MCF 10A (cell line): ENCODE results near the gene MNX1. TPM values are rescaled to one million over a fixed set of nuclear protein-coding genes. Genes with fewer than 3 reads are reported as not detected.

Experiments used
- BruUV-seq: library from RNA; stranded (reverse); fragments of 400-500 nt; replicated peaks from 2 replicates; lab custom pipeline; 2021; lab: Mats Ljungman, UMichigan
- CTCF ChIA-PET: fragments of 300-600 bp; sonication (Branson Sonifier 250); formaldehyde crosslinking; extraction: SDS; loops from one replicate; lab custom pipeline; 2021; ENCODE audit warnings: antibody characterized with exemption, inconsistent platforms; lab: Yijun Ruan, JAX
- POLR2A ChIA-PET: fragments of 300-600, 350-650 bp; sonication (Branson Sonifier 250); formaldehyde crosslinking; extraction: SDS; loops from one replicate; lab custom pipeline; 2020; ENCODE audit warnings: antibody characterized with exemption, inconsistent platforms; lab: Yijun Ruan, JAX
- DNase-seq: peaks from one replicate; pipeline ENCODE4 v3.0.0-alpha.2; 2018; ENCODE audit not compliant: unreplicated experiment
- H3K27ac Mint-ChIP-seq: one replicate; pipeline ENCODE4 v1.8.0; 2022; ENCODE audit warnings: mild to moderate bottlenecking, low read depth, mixed read lengths; ENCODE audit not compliant: unreplicated experiment
- H3K27me3 Mint-ChIP-seq: one replicate; pipeline ENCODE4 v1.8.0; 2022; ENCODE audit warnings: mixed read lengths; ENCODE audit not compliant: insufficient read depth, unreplicated experiment
- H3K36me3 Mint-ChIP-seq: one replicate; pipeline ENCODE4 v1.8.0; 2022; ENCODE audit warnings: mild to moderate bottlenecking, moderate library complexity, mixed read lengths; ENCODE audit not compliant: insufficient read depth, unreplicated experiment
- H3K4me1 Mint-ChIP-seq: one replicate; pipeline ENCODE4 v1.8.0; 2022; ENCODE audit warnings: mixed read lengths; ENCODE audit not compliant: insufficient read depth, unreplicated experiment
- H3K4me3 Mint-ChIP-seq: one replicate; pipeline ENCODE4 v1.8.0; 2022; ENCODE audit warnings: mild to moderate bottlenecking, moderate library complexity, mixed read lengths; ENCODE audit not compliant: unreplicated experiment
- H3K9me3 Mint-ChIP-seq: one replicate; pipeline ENCODE4 v1.8.0; 2022; ENCODE audit warnings: mixed read lengths; ENCODE audit not compliant: unreplicated experiment
- CTCF ChIP-seq: fragments of 200-600 bp; IDR thresholded peaks from one replicate; pipeline ENCODE4 v1.8.0; 2022; ENCODE audit warnings: antibody characterized with exemption, mild to moderate bottlenecking; ENCODE audit not compliant: unreplicated experiment
- intact Hi-C: fragments of 100-400 bp; cut with micrococcal nuclease; formaldehyde crosslinking; loops from 2 replicates; pipeline ENCODE4 v1.14.1; 2022
- total RNA-seq: library from RNA; stranded (reverse); gene quantifications from 2 replicates; pipeline ENCODE4 v1.2.3, GENCODE V29; 2022

The MNX1 gene
- total RNA-seq, 1 experiment from 2014 or later: 0.47 TPM

GRCh38 chr7:157033483-157034473 lies 23.3 kb upstream of the MNX1 start:
- H3K4me1 Mint-ChIP-seq: no peaks in the 10 kb centered on the region
- intact Hi-C loops: no loop called here
- H3K4me3 Mint-ChIP-seq: no peak overlapping the region
- ChIA-PET CTCF (interaction anchor here (0.6 kb wide), 1 partner anchor 85 kb away, joined by 4 read pairs; the partner anchor contains the start of gene NOM1), POLR2A (interaction anchor here (0.7 kb wide), 1 partner anchor 164 kb away, joined by 3 read pairs; no protein-coding TSS in a partner anchor)
- H3K9me3 Mint-ChIP-seq: peaks cover 14% of the 10 kb centered on the region
- H3K27ac Mint-ChIP-seq: no peak overlapping the region
- no peaks in the 10 kb centered on the region for H3K36me3 Mint-ChIP-seq
- DNase-seq: no peak
- H3K27me3 Mint-ChIP-seq: no peaks in the 10 kb centered on the region
- no peak for TF ChIP-seq CTCF
- no TSS peak for BruUV-seq

DNA sequence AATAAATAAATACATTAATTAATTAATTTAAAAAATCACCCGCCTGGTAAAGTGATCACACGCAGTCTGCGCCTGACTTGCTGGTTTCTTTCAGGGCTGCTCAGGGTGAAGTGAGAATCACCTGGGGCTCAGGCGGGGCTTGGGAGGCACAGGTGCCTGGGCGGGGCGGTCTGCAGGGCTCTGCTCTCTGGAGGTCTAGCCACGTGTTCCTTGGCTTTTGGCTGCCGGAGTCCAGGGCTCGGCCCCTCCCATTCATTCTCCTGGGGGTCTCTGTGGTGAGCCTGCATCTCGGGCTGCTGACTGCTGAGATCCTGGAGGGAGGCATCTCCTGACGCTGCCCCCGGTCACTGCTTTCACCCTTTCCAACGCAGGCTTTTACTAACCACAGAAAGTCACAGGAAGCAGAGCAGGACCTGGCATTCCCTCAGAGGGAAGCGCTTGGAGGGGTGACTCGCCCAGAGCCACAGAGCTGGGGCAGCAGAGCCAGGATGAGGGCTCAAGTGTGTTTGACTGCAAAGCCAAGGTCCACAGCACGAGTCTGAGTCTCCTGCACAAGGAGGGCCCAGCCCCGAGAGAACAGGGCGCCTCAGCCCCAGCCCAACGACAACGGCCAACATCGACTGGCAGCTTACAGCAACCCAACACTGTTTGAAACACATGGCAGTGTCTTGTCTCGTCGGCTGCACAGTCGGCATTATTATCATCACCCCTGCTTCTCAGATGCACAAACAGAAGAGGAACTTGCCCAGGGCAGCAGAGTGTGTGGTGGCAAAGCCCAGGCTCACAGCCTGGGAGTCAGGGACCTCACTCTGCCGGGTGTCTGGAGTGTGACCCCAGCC lies 22.4 kb upstream of the MNX1 start:
- Mint-ChIP-seq H3K27ac (no peak overlapping the region), H3K27me3 (no peaks in the 10 kb centered on the region), H3K36me3 (no peaks in the 10 kb centered on the region), H3K4me3 (no peak overlapping the region), H3K4me1 (peaks cover 6% of the 10 kb centered on the region), H3K9me3 (peaks cover 14% of the 10 kb centered on the region)
- no peak for DNase-seq
- TF ChIP-seq CTCF: no peak
- ChIA-PET CTCF (interaction anchor here (0.6 kb wide), 1 partner anchor 84 kb away, joined by 4 read pairs; the partner anchor contains the start of gene NOM1), POLR2A (interaction anchor here (0.7 kb wide), 1 partner anchor 163 kb away, joined by 3 read pairs; no protein-coding TSS in a partner anchor)
- BruUV-seq: no TSS peak
- intact Hi-C loops: no loop called here

GRCh38 chr7:157032128-157032527 lies 21.7 kb upstream of the MNX1 start:
- BruUV-seq: no TSS peak
- ChIA-PET CTCF (interaction anchor here (0.6 kb wide), 1 partner anchor 62 kb away, joined by 3 read pairs; no protein-coding TSS in a partner anchor), POLR2A (no interaction called here)
- no peak for TF ChIP-seq CTCF
- DNase-seq: no peak
- Mint-ChIP-seq H3K4me1 (peaks cover 12% of the 10 kb centered on the region), H3K27ac (no peak overlapping the region), H3K9me3 (peaks cover 14% of the 10 kb centered on the region), H3K4me3 (no peak overlapping the region), H3K36me3 (no peaks in the 10 kb centered on the region), H3K27me3 (no peaks in the 10 kb centered on the region)
- intact Hi-C loops: no loop called here
